PC-3 (cell line): ENCODE data around the gene TRIM25. TPM values are rescaled to one million over a fixed set of nuclear protein-coding genes. Genes with fewer than 3 reads are reported as not detected.

Experiments
- ATAC-seq: fragments of 200-7000 bp; cut with Tn5 transposase; 2 replicates; pipeline ENCODE4 v1.9.1; 2020; ENCODE audit warnings: mild to moderate bottlenecking, moderate library complexity
- BruUV-seq: library from RNA; stranded (reverse); fragments of 400-500 nt; replicated peaks from 2 replicates; lab custom pipeline; 2021; lab: Mats Ljungman, UMichigan
- CTCF ChIA-PET: fragments of 300-600 bp; sonication (Branson Sonifier 250); formaldehyde crosslinking; loops from one replicate; lab custom pipeline; 2022; ENCODE audit warnings: antibody characterized with exemption; lab: Charles Lee
- POLR2A ChIA-PET: fragments of 300-600 bp; sonication (Branson Sonifier 250); formaldehyde crosslinking; loops from one replicate; lab custom pipeline; 2022; ENCODE audit warnings: antibody characterized with exemption; ENCODE audit not compliant: unreplicated experiment; lab: Charles Lee
- DNase-seq: peaks from one replicate; pipeline ENCODE4 v3.0.0-alpha.2; 2015
- H2AFZ ChIP-seq: fragments of 300-600 bp; sonication (generic); 2 replicates; pipeline ENCODE4 v1.6.0; 2016; ENCODE audit warnings: antibody characterized with exemption, low read length
- H3F3A ChIP-seq: fragments of 300-600 bp; sonication (generic); one replicate; pipeline ENCODE4 v1.6.0; 2017; ENCODE audit warnings: antibody characterized with exemption, low read length, control low read depth, mild to moderate bottlenecking; ENCODE audit not compliant: unreplicated experiment
- H3K27ac ChIP-seq: fragments of 300-600 bp; sonication (generic); 2 replicates; pipeline ENCODE4 v1.5.1; 2016; ENCODE audit warnings: mild to moderate bottlenecking, low read length
- H3K27me3 ChIP-seq: fragments of 300-600 bp; sonication (generic); 2 replicates; pipeline ENCODE4 v1.6.1; 2016; ENCODE audit warnings: low read length, mixed read lengths
- H3K36me3 ChIP-seq: fragments of 300-600 bp; sonication (generic); 2 replicates; pipeline ENCODE4 v1.6.1; 2016; ENCODE audit warnings: low read depth, mixed run types, low read length, mixed read lengths
- H3K4me1 ChIP-seq: fragments of 300-600 bp; sonication (generic); 2 replicates; pipeline ENCODE4 v1.5.1; 2016; ENCODE audit warnings: low read length; ENCODE audit not compliant: insufficient read depth
- H3K4me2 ChIP-seq: fragments of 300-600 bp; sonication (generic); 2 replicates; pipeline ENCODE4 v1.6.0; 2016; ENCODE audit warnings: low read length
- H3K4me3 ChIP-seq: fragments of 300-600 bp; sonication (generic); 2 replicates; pipeline ENCODE4 v1.5.1; 2016; ENCODE audit warnings: mild to moderate bottlenecking, low read length, mixed read lengths
- H3K79me2 ChIP-seq: fragments of 300-600 bp; sonication (generic); 2 replicates; pipeline ENCODE4 v1.6.1; 2017; ENCODE audit warnings: low read length, mixed read lengths
- H3K9ac ChIP-seq: fragments of 300-600 bp; sonication (generic); 2 replicates; pipeline ENCODE4 v1.6.0; 2016; ENCODE audit warnings: mild to moderate bottlenecking, low read length
- H3K9me2 ChIP-seq: fragments of 300-600 bp; sonication (generic); replicated peaks from 2 replicates; pipeline ENCODE4 v1.6.1; 2016; ENCODE audit warnings: mixed run types, low read length, mixed read lengths
- H3K9me3 ChIP-seq: fragments of 300-600 bp; sonication (generic); 2 replicates; pipeline ENCODE4 v1.6.1; 2016; ENCODE audit warnings: low read length, mixed read lengths
- H4K20me1 ChIP-seq: fragments of 300-600 bp; sonication (generic); 2 replicates; pipeline ENCODE4 v1.6.1; 2016; ENCODE audit warnings: low read length, mixed read lengths
- CTCF ChIP-seq: fragments of 300-600 bp; sonication (generic); conservative IDR thresholded peaks from 2 replicates; pipeline ENCODE4 v1.5.1; 2017; ENCODE audit warnings: antibody characterized with exemption, low read depth, mild to moderate bottlenecking, low read length
- EZH2 ChIP-seq: fragments of 300-600 bp; sonication (generic); IDR thresholded peaks from one replicate; pipeline ENCODE4 v1.6.1; 2017; ENCODE audit warnings: antibody characterized with exemption, mild to moderate bottlenecking, low read length; ENCODE audit not compliant: unreplicated experiment
- EZH2phosphoT487 ChIP-seq: fragments of 300-600 bp; sonication (generic); IDR thresholded peaks from 2 replicates; pipeline ENCODE4 v1.6.1; 2018; ENCODE audit warnings: mild to moderate bottlenecking, antibody characterized with exemption, low read length, borderline replicate concordance
- intact Hi-C: fragments of 100-400 bp; cut with micrococcal nuclease; formaldehyde crosslinking; loops from 2 replicates; pipeline ENCODE4 v1.9.0; 2023
- total RNA-seq: library from RNA; depleted of rRNA; stranded (reverse); fragments of >200 nt; gene quantifications from 2 replicates; pipeline ENCODE4 v1.2.3, GENCODE V29; 2014

The TRIM25 gene
- total RNA-seq, 1 experiment from 2014 or later: 44.0 TPM

GRCh38 chr17:56870081-56870651, 43.7 kb downstream of the TRIM25 start:
- peak; percentile 21 for DNase-seq
- TF ChIP-seq CTCF (no peak), EZH2 (no peak), EZH2phosphoT487 (no peak)
- H3K36me3 ChIP-seq: peaks cover 5% of the 10 kb centered on the region; the same call in 1 of the 2 replicates

GRCh38 chr17:56868716-56869115, 45.1 kb downstream of the TRIM25 start:
- ChIA-PET POLR2A (no interaction called here), CTCF (interaction anchor here (0.6 kb wide), 1 partner anchor 26 kb away, joined by 3 read pairs; no protein-coding TSS in a partner anchor)

More at GRCh38 chr17:56870081-56870651, 43.7 kb downstream of the TRIM25 start:
- no peaks in the 10 kb centered on the region for H3K27me3 ChIP-seq
- ATAC-seq: no peak
- no peak overlapping the region for H2AFZ ChIP-seq
- no TSS peak for BruUV-seq
- no peak overlapping the region for H3K4me2 ChIP-seq
- no peaks in the 10 kb centered on the region for H3K9me3 ChIP-seq
- no peaks in the 10 kb centered on the region for H3K9me2 ChIP-seq
- ChIA-PET CTCF (no interaction called here), POLR2A (no interaction called here)
- intact Hi-C loops: no loop called here
- H3K9ac ChIP-seq: no peak overlapping the region
- no peaks in the 10 kb centered on the region for H4K20me1 ChIP-seq
- no peak overlapping the region for H3K27ac ChIP-seq
- H3K4me3 ChIP-seq: no peak overlapping the region
- no peaks in the 10 kb centered on the region for H3K4me1 ChIP-seq
- no peaks in the 10 kb centered on the region for H3K79me2 ChIP-seq
- no peaks in the 10 kb centered on the region for H3F3A ChIP-seq

More at GRCh38 chr17:56868716-56869115, 45.1 kb downstream of the TRIM25 start:
- H3K4me1 ChIP-seq: no peaks in the 10 kb centered on the region
- H3K36me3 ChIP-seq: peaks cover 13% of the 10 kb centered on the region
- H3K4me2 ChIP-seq: no peak overlapping the region
- H2AFZ ChIP-seq: no peak overlapping the region
- H3F3A ChIP-seq: no peaks in the 10 kb centered on the region
- H3K79me2 ChIP-seq: no peaks in the 10 kb centered on the region
- H3K27me3 ChIP-seq: no peaks in the 10 kb centered on the region
- H3K9me2 ChIP-seq: no peaks in the 10 kb centered on the region
- no peak overlapping the region for H3K27ac ChIP-seq
- no TSS peak for BruUV-seq
- TF ChIP-seq EZH2phosphoT487 (no peak), CTCF (no peak), EZH2 (no peak)
- ATAC-seq: no peak
- H3K9me3 ChIP-seq: no peaks in the 10 kb centered on the region
- no peak overlapping the region for H3K9ac ChIP-seq
- DNase-seq: no peak
- no peaks in the 10 kb centered on the region for H4K20me1 ChIP-seq
- intact Hi-C loops: no loop called here
- H3K4me3 ChIP-seq: no peak overlapping the region
